ENCODE results near the gene NUBP2. TPM values are rescaled to one million over a fixed set of nuclear protein-coding genes. Genes with fewer than 3 reads are reported as not detected.

NUBP2 gene
- polyA plus RNA-seq, 2 of the 4 experiments (the other 2 are of a cell fraction) = 24.7 to 65.3 TPM

GRCh38 chr16:1808691-1809090 is 25.9 kb downstream of the NUBP2 start:
- Histone ChIP-seq H3K4me1 (peaks cover 10% of the 10 kb centered on the region; the same call in 1 of the 3 replicates), H3K4me3 (no peak overlapping the region), H3K9me3 (no peaks in the 10 kb centered on the region), H3K27ac (no peak overlapping the region), H3K4me2 (no peak overlapping the region)
- DNase-seq (ENCODE audit: low read depth in 1 of 2, low spot score in 1 of 2) = no peak
- FAIRE-seq = no peak
- WGBS (ENCODE audit: missing lambda C conversion rate) = 84% methylated on average over 16 of the region's 18 CpGs
- TF ChIP-seq FOSB (CRISPR knock-in tag; IDR thresholded peaks at IDR 0.05) = no peak
- TF ChIP-seq FOXS1 (CRISPR knock-in tag; IDR thresholded peaks at IDR 0.05) = no peak
- no peak for TF ChIP-seq POLR2A (IDR thresholded peaks at IDR 0.05; ENCODE audit: low read length)
- no peak for TF ChIP-seq MAX (IDR thresholded peaks at IDR 0.05)
- TF ChIP-seq HES2 (IDR thresholded peaks at IDR 0.05) = no peak
- no peak for TF ChIP-seq EP300 (IDR thresholded peaks at IDR 0.05)
- TF ChIP-seq USF2 (IDR thresholded peaks at IDR 0.05) = no peak
- TF ChIP-seq NPAS2 (CRISPR knock-in tag; IDR thresholded peaks at IDR 0.05; ENCODE audit: borderline replicate concordance) = no peak
- TF ChIP-seq KDM1A (IDR thresholded peaks at IDR 0.05; ENCODE audit: low read depth) = no peak
- TF ChIP-seq RFX5 (IDR thresholded peaks at IDR 0.05) = no peak
- no peak for TF ChIP-seq E2F6 (IDR thresholded peaks at IDR 0.05; ENCODE audit: borderline replicate concordance, low read depth)
- TF ChIP-seq MYC (IDR thresholded peaks at IDR 0.05; ENCODE audit: borderline replicate concordance, low read length) = no peak
- TF ChIP-seq SMC3 (IDR thresholded peaks at IDR 0.05) = no peak
- TF ChIP-seq HEYL (CRISPR knock-in tag; IDR thresholded peaks at IDR 0.05) = no peak
- no peak for TF ChIP-seq CBX2 (IDR thresholded peaks at IDR 0.05; ENCODE audit: borderline replicate concordance, low read depth)
- no peak for TF ChIP-seq ZC3H11A (IDR thresholded peaks at IDR 0.05)
- no peak for TF ChIP-seq RARB (CRISPR knock-in tag; IDR thresholded peaks at IDR 0.05)
- no peak for TF ChIP-seq HDAC2 (IDR thresholded peaks at IDR 0.05)
- TF ChIP-seq FOSL2 (IDR thresholded peaks at IDR 0.05) = no peak
- TF ChIP-seq FOSL2 (CRISPR knock-in tag; IDR thresholded peaks at IDR 0.05) = no peak
- ATAC-seq = no peak
- ChIA-PET POLR2A (no interaction called here), CTCF (interaction anchor here (0.6 kb wide), 1 partner anchor 227 kb away, joined by 3 read pairs; no protein-coding TSS in a partner anchor)

GRCh38 chr16:1809281-1809801 is 26.6 kb downstream of the NUBP2 start:
- Histone ChIP-seq H3K4me3 (no peak overlapping the region), H3K27ac (no peak overlapping the region), H3K4me2 (no peak overlapping the region), H3K9me3 (no peaks in the 10 kb centered on the region), H3K4me1 (peaks cover 10% of the 10 kb centered on the region; the same call in 1 of the 3 replicates)
- ATAC-seq = peak in 1 of 2 experiments; percentile 68; a peak in 3 of 6 replicates
- WGBS (ENCODE audit: missing lambda C conversion rate) = 86% methylated on average over 17 of the region's 28 CpGs
- ChIA-PET POLR2A (no interaction called here), CTCF (no interaction called here)
- DNase-seq (ENCODE audit: low read depth in 1 of 2, low spot score in 1 of 2) = peak in 1 of 2 experiments; percentile 50
- no peak for FAIRE-seq
- TF ChIP-seq POLR2A (IDR thresholded peaks at IDR 0.05; ENCODE audit: low read length) (no peak), ZC3H11A (IDR thresholded peaks at IDR 0.05) (no peak), RAD21 (conservative IDR thresholded peaks at IDR 0.05 in 1 of 2, IDR thresholded peaks at IDR 0.05 in 1 of 2) (no peak), JUNB (IDR thresholded peaks at IDR 0.05) (no peak), ATOH8 (CRISPR knock-in tag; IDR thresholded peaks at IDR 0.05; ENCODE audit: low read depth) (no peak), REST (IDR thresholded peaks at IDR 0.05) (no peak), HOXA7 (CRISPR knock-in tag; IDR thresholded peaks at IDR 0.05) (no peak), NFE2L2 (conservative IDR thresholded peaks at IDR 0.05; ENCODE audit: low read length) (no peak), ZFP36 (IDR thresholded peaks at IDR 0.05; ENCODE audit: borderline replicate concordance, partially characterized antibody) (no peak), CBX8 (IDR thresholded peaks at IDR 0.05) (no peak), POLR2AphosphoS2 (conservative IDR thresholded peaks at IDR 0.05; ENCODE audit: low read length) (no peak), HOXB13 (CRISPR knock-in tag; IDR thresholded peaks at IDR 0.05; ENCODE audit: low read depth) (no peak), EP300 (IDR thresholded peaks at IDR 0.05) (no peak), MAZ (IDR thresholded peaks at IDR 0.05; ENCODE audit: borderline replicate concordance, low read depth, low read length) (no peak), RFX5 (IDR thresholded peaks at IDR 0.05) (no peak)

Data from A549 (cell line).